Hepatocyte (in vitro differentiated cells): ENCODE measurements around the gene SNCB. TPM values are rescaled to one million over a fixed set of nuclear protein-coding genes. Genes with fewer than 3 reads are reported as not detected.

Experiments used
- DNase-seq: peaks from one replicate; pipeline ENCODE4 v3.0.0-alpha.2; 2016; ENCODE audit warnings: low spot score
- H2AFZ ChIP-seq: fragments of 200-600 bp; sonication (generic); 2 replicates; pipeline ENCODE4 v1.6.0; 2016; ENCODE audit warnings: antibody characterized with exemption, mild to moderate bottlenecking
- H3K27ac ChIP-seq: fragments of 200-600 bp; sonication (generic); 2 replicates; pipeline ENCODE4 v1.5.1; 2016; ENCODE audit warnings: mild to moderate bottlenecking
- H3K27me3 ChIP-seq: fragments of 200-600 bp; sonication (generic); 2 replicates; pipeline ENCODE4 v1.6.1; 2016
- H3K36me3 ChIP-seq: fragments of 200-600 bp; sonication (generic); replicated peaks from 2 replicates; pipeline ENCODE4 v1.5.1; 2016; ENCODE audit warnings: low read depth; ENCODE audit not compliant: insufficient read depth
- H3K4me1 ChIP-seq: fragments of 200-600 bp; sonication (generic); 2 replicates; pipeline ENCODE4 v1.5.1; 2016; ENCODE audit warnings: mild to moderate bottlenecking, moderate library complexity; ENCODE audit not compliant: insufficient read depth
- H3K4me2 ChIP-seq: fragments of 200-600 bp; sonication (generic); 2 replicates; pipeline ENCODE4 v1.6.0; 2016
- H3K4me3 ChIP-seq: fragments of 200-600 bp; sonication (generic); 2 replicates; pipeline ENCODE4 v1.5.1; 2016; ENCODE audit warnings: mild to moderate bottlenecking
- H3K79me2 ChIP-seq: fragments of 200-600 bp; sonication (generic); 2 replicates; pipeline ENCODE4 v1.6.0; 2017; ENCODE audit warnings: mild to moderate bottlenecking
- H3K9me2 ChIP-seq: fragments of 200-600 bp; sonication (generic); replicated peaks from 2 replicates; pipeline ENCODE4 v1.6.0; 2017; ENCODE audit warnings: mild to moderate bottlenecking; ENCODE audit not compliant: insufficient read depth
- H3K9me3 ChIP-seq: fragments of 200-600 bp; sonication (generic); 2 replicates; pipeline ENCODE4 v1.5.1; 2016; ENCODE audit warnings: low read depth, mild to moderate bottlenecking
- H4K20me1 ChIP-seq: fragments of 200-600 bp; sonication (generic); 2 replicates; pipeline ENCODE4 v1.6.0; 2016; ENCODE audit warnings: mild to moderate bottlenecking; ENCODE audit not compliant: insufficient read depth, poor library complexity, severe bottlenecking
- EZH2 ChIP-seq: fragments of 200-600 bp; sonication (generic); IDR thresholded peaks from 2 replicates; pipeline ENCODE4 v1.6.1; 2016; ENCODE audit warnings: antibody characterized with exemption, mild to moderate bottlenecking, borderline replicate concordance
- EZH2phosphoT487 ChIP-seq: fragments of 200-600 bp; sonication (generic); IDR thresholded peaks from one replicate; pipeline ENCODE4 v1.6.1; 2018; ENCODE audit warnings: antibody characterized with exemption, mild to moderate bottlenecking, low read depth, moderate library complexity; ENCODE audit not compliant: unreplicated experiment, severe bottlenecking
- WGBS: methylation state at CpG from one replicate; pipeline ENCODE4 v1.1.6; 2016; ENCODE audit warnings: low lambda C conversion rate; ENCODE audit errors: missing lambda C conversion rate; 5-methylcytosine and 5-hydroxymethylcytosine counted together
- polyA plus RNA-seq: library from polyadenylated mRNA; unstranded; fragments of >200 nt; fragmentation: Nextera tagmentation; extraction: Ambion mirVana; gene quantifications from 2 replicates; pipeline ENCODE4 v1.2.1, GENCODE V29; 2016
- total RNA-seq: library from RNA; depleted of rRNA; stranded (reverse); fragments of >200 nt; gene quantifications from 2 replicates; pipeline ENCODE4 v1.2.3, GENCODE V29; 2014
- TF ChIP-seq, protein P1 (sequence below): fragments of 200-600 bp; sonication (generic); IDR thresholded peaks from 2 replicates; pipeline ENCODE4 v1.5.1; 2016; ENCODE audit warnings: antibody characterized with exemption, mild to moderate bottlenecking; ENCODE audit not compliant: poor library complexity

Gene SNCB
- total and polyA plus RNA-seq, 2 experiments from 2014 or later: 0.57 TPM; not detected in 1

DNA sequence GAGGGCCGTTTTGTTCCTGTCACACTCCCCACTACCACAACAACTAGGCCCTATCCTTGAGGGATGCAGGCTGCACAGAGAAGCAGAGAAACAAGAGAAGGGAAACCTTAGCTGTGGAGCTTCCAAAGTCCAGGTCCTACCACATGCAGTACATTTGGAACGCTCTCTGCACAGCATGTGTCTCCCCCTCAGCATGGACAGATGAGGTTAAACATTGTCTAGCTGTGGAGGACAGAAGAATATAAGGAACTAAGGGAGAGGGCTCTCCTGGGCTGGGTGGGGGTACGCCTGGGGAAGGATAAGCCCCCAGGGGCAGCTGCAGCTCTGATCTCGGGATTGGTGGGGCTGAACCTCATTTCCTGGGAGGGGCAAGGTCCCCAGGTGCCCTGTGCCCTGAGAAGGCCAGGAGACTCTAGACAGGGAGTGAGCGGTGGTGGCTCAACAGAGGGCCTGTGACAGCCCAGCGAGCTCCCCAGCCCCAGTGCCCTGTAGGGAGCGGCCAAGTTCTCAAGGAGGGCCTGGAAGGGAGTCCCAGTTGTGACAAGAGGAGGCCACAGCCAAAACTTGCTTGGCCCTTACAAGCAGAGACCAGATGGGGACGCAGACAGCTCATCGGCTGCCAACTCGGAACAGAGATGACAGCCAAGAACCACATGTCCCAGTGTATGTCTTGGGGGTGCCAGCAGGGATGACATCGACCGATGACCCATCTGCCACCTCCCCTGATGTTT is 47.0 kb upstream of the SNCB start:
- H3K4me2 ChIP-seq: no peak overlapping the region
- no peak for TF ChIP-seq EZH2
- no peak for TF ChIP-seq EZH2phosphoT487
- TF ChIP-seq, protein P1, sequence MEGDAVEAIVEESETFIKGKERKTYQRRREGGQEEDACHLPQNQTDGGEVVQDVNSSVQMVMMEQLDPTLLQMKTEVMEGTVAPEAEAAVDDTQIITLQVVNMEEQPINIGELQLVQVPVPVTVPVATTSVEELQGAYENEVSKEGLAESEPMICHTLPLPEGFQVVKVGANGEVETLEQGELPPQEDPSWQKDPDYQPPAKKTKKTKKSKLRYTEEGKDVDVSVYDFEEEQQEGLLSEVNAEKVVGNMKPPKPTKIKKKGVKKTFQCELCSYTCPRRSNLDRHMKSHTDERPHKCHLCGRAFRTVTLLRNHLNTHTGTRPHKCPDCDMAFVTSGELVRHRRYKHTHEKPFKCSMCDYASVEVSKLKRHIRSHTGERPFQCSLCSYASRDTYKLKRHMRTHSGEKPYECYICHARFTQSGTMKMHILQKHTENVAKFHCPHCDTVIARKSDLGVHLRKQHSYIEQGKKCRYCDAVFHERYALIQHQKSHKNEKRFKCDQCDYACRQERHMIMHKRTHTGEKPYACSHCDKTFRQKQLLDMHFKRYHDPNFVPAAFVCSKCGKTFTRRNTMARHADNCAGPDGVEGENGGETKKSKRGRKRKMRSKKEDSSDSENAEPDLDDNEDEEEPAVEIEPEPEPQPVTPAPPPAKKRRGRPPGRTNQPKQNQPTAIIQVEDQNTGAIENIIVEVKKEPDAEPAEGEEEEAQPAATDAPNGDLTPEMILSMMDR: no peak

DNA sequence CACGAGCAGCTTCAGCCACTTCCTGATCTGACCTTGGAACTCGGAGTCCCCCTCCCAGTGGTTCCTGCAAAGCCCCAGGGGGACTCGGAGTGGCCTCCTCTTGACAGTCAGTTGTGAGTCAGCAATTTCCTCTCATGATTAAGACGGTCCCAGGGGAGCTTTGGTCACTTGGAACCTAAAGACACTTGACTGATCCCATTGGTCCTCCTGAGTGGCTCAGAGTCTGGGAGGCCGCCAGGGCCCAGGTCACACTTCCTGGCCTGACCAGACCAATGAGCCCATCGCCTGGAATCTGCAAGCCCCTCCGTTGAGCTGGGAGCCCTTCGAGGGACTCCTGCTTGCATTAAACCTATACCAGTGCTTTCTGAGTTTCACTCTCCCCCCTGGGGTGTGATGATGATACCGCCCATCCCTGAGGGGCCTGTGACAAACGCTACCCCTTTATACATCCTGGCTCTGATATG is 46.1 kb upstream of the SNCB start:
- Histone ChIP-seq H2AFZ (no peak overlapping the region), H3K27ac (no peak overlapping the region), H3K4me2 (no peak overlapping the region), H3K27me3 (peaks cover 18% of the 10 kb centered on the region), H3K4me3 (no peak overlapping the region), H3K36me3 (no peaks in the 10 kb centered on the region), H3K4me1 (no peaks in the 10 kb centered on the region), H3K9me2 (no peaks in the 10 kb centered on the region), H3K9me3 (no peaks in the 10 kb centered on the region), H4K20me1 (no peaks in the 10 kb centered on the region), H3K79me2 (no peaks in the 10 kb centered on the region)
- 67% methylated on average over 10 of the region's 10 CpGs for WGBS
- no peak for DNase-seq
- TF ChIP-seq, protein P1: no peak
- no peak for TF ChIP-seq EZH2phosphoT487
- TF ChIP-seq EZH2: no peak

More for the DNA sequence above, 47.0 kb upstream of the SNCB start:
- no peak for DNase-seq
- WGBS: 91% methylated on average over 12 of the region's 12 CpGs
- Histone ChIP-seq H3K9me2 (no peaks in the 10 kb centered on the region), H3K9me3 (no peaks in the 10 kb centered on the region), H4K20me1 (no peaks in the 10 kb centered on the region), H3K79me2 (no peaks in the 10 kb centered on the region), H3K27me3 (peaks cover 27% of the 10 kb centered on the region), H2AFZ (no peak overlapping the region), H3K27ac (no peak overlapping the region), H3K4me1 (no peaks in the 10 kb centered on the region), H3K4me3 (no peak overlapping the region), H3K36me3 (no peaks in the 10 kb centered on the region)

DNA sequence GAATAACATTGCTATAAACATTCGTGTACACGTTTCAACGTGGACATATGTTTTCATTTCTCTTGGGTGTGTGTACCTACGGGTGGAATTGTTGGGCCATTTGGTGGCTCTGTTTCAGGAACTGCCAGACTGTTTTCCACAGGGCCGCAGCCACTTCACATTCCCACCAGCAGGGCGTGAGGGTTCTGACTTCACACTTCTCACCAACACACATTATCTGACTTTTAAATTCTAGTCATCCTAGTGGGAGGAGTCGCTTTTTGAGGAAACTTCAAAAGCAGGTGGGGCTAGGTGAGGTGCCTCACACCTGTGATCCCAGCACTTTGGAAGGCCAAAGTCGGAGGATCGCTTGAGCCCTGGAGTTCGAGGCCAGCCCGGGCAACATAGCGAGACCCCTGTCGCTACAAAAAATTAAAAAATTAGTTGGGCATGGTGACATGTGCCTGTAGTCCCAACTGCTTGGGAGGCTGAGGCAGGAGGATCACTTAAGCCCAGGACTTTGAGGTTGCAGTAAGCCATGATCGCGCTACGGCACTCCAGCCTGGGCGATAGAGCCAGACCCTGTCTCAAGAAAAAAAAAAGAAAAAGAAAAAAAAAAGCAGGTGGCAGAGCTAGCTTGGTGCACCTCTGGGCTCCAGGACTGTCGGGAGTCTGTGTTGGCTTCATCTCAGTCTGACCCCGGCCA is 45.5 kb upstream of the SNCB start:
- Histone ChIP-seq H3K4me3 (no peak overlapping the region), H2AFZ (no peak overlapping the region), H4K20me1 (no peaks in the 10 kb centered on the region), H3K9me2 (no peaks in the 10 kb centered on the region), H3K27ac (no peak overlapping the region), H3K4me1 (no peaks in the 10 kb centered on the region), H3K27me3 (peaks cover 15% of the 10 kb centered on the region), H3K4me2 (no peak overlapping the region), H3K36me3 (no peaks in the 10 kb centered on the region), H3K79me2 (no peaks in the 10 kb centered on the region), H3K9me3 (no peaks in the 10 kb centered on the region)
- no peak for DNase-seq
- WGBS: 66% methylated on average over 19 of the region's 19 CpGs
- TF ChIP-seq, protein P1: peak; percentile 44
- TF ChIP-seq EZH2: no peak
